ENCODE measurements around the gene GPR101.

The GPR101 gene, protein sequence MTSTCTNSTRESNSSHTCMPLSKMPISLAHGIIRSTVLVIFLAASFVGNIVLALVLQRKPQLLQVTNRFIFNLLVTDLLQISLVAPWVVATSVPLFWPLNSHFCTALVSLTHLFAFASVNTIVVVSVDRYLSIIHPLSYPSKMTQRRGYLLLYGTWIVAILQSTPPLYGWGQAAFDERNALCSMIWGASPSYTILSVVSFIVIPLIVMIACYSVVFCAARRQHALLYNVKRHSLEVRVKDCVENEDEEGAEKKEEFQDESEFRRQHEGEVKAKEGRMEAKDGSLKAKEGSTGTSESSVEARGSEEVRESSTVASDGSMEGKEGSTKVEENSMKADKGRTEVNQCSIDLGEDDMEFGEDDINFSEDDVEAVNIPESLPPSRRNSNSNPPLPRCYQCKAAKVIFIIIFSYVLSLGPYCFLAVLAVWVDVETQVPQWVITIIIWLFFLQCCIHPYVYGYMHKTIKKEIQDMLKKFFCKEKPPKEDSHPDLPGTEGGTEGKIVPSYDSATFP

DNA sequence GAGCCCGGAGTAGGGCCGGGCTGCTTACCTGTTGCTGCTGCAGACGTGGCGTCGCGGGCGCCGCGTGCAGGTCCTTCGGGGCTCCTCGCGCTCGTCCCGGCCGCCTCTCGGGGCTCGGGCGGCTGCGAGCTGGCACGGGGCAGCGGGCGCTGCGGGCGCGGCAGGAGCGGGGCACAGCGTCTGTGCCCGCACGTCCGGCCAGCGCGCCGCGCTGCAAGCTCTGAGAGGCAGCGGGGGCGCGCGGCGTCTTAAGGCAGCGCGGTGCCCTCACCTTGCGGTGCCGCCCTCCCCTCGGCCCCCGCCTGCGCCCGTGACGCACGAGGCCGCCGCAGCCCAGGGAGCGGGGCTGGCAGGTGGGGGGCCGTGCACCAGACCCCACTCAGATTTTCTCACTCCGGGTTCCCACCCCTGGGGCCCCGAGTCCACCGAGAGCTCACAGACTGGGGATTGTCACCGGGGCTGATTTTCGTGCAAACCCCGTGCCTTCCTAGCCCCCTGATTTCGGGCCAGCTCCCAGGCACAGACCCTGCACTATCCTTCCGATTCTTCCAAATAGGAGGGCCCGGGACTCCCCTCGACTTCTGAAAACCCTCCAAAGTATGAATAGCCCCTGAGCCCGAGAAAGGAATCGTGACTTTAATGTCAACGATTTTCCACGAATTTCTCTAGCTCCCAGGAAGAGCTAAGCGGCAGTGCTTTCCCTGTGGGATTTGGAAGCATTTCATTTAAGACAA lies at the start of gene GPR101:
Gene GPR101, minus strand, starts transcription at position 222 of the 734 bp plus-strand sequence. CDS start 2,321 bp downstream, outside the sequence.
- no peak for DNase-seq (ENCODE audit: low read depth, low spot score)

- DNase-seq (ENCODE audit: low read depth, low spot score), result no peak
These were observed 47.4 kb upstream of the GPR101 start for GRCh38 chrX:137081239-137081638.

DNA sequence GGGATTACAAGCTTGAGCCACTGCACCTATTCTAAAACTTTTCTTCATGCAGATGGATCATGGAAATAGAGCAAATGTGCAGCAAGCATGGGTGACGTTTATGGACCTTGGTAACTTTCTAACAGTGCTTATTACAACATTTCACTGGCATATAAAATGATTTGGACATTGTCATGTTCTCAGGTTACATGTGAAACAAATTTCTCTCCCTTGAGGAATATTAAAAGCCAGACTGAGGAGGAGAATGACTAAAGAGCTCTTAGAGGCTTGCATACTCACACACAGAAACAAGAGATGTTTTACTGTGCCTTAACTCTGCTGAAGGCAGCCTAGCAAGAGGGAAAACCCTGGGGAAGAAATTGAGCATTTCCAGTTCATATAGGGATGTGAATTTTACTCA lies 38.6 kb upstream of the GPR101 start:
- DNase-seq (ENCODE audit: low read depth, low spot score), result no peak

DNA sequence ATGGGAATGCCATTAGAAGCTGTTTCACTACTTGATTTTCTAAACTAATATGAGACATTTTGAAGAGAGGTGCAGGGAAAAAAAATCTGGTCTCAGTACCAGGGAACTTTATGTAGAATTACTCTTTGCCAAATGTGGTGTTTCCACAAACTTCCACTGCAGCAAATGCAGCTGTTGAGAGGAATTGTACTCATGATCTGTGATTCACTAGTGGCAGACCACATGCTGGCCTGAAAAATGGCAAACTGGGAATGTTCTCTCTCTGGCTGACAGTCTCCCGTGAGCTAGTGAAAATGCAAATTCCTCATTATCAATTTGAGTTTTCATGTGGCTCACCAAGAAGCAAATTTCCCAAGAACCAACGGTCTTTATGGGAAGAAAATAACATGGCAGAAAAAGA lies 37.8 kb upstream of the GPR101 start:
- DNase-seq (ENCODE audit: low read depth, low spot score), result no peak

DNA sequence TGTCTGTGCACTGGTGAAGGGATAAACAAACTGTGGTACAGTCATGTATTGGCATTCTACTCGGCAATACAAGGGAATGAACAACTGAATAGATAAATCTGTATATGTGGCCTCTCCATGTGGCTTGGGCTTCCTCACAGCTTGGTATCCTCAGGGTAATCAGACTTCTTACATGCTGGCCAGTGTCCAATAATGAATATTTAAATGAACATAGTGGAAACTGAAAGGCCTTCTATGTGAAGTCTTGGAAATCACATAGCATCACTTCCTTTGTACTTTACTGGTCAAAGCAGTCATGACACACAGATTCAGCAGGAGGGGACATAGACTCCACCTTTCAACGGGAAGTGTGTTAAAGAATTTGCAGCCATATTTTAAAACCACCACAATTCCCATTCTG lies 33.4 kb upstream of the GPR101 start:
- DNase-seq (ENCODE audit: low read depth, low spot score), result no peak

- no peak for DNase-seq (ENCODE audit: low read depth, low spot score)
These were observed 29.3 kb upstream of the GPR101 start for GRCh38 chrX:137062915-137063617.

- no peak for DNase-seq (ENCODE audit: low read depth, low spot score)
These were observed 24.7 kb upstream of the GPR101 start for GRCh38 chrX:137058339-137059127.

DNA sequence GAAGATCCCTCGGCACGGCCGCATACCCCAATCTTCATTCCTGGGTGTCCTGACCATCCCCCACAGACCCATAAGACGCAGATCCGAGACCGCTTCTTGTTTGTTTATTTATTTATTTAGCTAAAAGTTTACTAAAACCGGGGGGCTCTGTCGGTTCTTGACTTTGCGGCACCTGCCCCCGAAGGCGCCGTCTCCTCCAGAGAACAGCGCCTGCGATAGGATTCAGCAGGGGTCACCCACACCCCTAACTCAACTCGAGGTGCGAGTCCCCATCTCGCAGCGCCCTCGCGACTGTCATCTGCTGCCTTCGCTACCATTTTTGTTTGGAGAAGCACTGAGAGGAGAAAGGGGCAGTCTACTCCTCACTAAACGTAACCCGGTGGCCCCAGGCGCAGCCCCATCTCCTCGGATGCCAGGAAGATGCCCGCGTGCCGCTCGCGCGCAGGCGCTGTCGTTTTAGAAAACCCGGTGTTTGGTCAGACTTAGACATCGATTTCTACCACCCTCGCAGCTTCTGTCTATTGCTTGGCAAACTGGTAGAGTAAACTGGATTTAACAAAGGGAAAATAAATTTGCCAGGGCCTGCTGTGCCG lies 18.9 kb upstream of the GPR101 start:
- DNase-seq (ENCODE audit: low read depth, low spot score), result no peak

- no peak for DNase-seq (ENCODE audit: low read depth, low spot score)
These were observed 18.3 kb upstream of the GPR101 start for GRCh38 chrX:137051978-137052642.

DNA sequence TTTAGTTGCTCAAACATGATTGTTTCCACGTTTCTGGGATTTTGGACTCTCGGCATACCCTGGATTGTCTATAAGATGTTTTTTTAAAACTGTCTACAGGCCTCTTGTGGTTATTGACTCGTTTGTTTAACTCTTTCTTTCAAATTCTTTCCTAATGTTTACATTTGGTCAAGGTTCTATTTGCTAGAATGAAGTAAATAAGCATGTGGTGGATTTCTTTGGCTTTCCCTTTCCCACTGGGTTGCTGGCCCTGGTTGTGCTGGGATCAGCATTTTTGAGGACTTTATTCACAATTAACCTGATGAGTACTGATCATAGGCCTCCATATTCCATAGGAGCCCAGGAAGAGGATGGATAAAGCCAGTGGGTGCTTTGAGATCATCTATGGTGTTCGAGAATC lies 11.1 kb upstream of the GPR101 start:
- no peak for DNase-seq (ENCODE audit: low read depth, low spot score)

GRCh38 chrX:137043736-137044135 lies 9.9 kb upstream of the GPR101 start:
- DNase-seq (ENCODE audit: low read depth, low spot score), result no peak

DNA sequence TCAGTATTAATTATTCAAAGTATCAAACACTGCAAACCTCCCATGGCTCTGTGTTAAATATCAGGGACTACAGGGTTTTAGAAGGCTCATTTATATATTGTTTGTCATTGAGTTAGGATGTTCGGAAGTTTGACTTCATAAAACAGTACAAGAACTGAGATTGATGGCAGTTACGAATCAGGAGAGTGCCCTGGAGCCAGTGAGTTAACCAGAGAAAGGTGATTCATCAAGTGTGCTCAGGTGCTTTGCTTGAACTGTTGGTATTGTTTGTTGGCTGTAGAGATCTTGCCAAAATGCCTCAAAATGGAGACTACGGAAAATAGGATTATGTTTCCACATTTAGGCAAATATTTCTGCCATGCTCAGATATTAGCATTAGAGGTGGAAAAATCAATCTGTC lies 7.5 kb upstream of the GPR101 start:
- DNase-seq (ENCODE audit: low read depth, low spot score), result no peak

- no peak for DNase-seq (ENCODE audit: low read depth, low spot score)
These were observed 6.5 kb upstream of the GPR101 start for GRCh38 chrX:137040113-137040794.

DNA sequence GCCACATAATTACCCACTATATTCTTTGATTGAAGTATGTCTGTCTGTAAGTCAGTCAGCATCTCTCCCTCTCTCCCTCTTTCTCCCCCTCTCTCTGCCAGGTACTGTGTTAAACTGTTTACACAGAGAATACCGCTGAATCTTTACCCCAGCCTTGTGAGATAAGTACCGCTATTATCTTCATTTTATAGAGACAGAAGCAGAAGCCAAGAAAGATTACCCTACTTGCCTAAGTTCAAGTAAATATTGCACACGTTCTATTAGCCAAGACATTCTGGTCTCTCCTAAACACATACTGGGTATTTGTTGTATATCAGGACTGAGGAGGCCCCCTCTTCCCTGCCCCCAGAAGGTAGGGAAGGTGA lies 695 bp upstream of the GPR101 start:
- no peak for DNase-seq (ENCODE audit: low read depth, low spot score)

DNA sequence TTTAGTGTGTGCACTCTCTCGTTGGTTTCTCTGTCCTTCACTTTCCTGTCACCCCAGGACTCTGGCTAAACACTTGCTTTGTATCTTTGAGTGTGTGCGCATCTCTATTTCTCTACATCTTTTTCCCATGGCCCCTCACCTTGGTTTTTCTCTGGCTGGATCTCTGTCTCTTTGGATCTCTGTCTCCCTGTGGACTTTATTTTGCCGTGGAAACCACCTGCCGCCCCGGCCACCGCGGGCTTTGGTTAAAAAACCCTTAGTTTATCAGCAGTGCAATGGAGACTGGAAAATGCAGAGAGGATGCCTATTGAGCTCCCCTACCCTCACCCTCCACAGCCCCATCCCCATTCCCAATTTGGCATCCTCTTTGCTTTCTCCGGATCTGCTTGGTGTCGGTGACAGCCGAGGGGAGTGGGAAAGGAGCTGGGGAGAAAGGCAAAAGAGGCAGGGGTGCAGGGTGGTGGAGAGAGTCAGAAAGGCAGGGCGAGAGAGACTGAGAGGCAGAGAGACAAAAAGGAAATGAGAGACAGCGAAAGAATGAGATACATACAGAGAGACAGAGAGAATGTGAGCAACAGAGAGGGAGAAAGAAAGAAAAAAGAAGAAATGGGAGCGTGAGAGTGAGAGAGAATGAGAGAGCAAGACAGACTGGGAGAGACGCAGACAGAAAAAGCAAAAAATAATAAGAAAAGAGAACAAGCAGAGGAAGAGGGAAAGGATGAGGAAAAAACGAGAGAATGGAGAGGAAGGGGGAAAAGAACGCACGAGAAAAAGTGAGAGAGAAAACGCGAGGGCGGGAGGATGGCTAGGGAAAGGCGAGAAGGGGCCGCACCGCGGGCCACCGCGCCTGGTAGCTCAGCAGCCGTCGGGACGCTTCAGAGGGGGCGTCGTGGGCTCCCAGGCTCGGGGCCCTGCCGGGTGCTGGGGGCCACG lies 688 bp downstream of the GPR101 start:
- DNase-seq (ENCODE audit: low read depth, low spot score), result no peak

DNA sequence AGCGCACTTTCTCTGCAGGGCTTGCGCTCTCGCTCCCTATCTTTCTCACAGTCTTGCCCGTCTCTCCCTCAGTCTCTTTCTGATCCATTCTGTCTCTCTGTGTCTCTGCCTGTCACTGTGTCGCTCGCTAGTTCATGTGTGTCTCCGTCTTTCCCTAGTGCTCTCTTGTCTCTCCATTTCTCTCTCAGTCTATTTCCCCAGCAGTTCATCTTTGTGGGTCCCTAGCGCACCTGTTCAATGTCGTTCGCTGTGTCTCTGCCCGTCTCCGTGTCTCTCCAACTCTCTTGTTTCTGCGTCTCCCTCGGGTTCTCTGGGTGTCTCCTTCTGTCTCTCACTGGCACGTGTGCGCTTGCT lies 1.5 kb downstream of the GPR101 start:
- no peak for DNase-seq (ENCODE audit: low read depth, low spot score)

- no peak for DNase-seq (ENCODE audit: low read depth, low spot score)
These were observed 2.1 kb downstream of the GPR101 start for GRCh38 chrX:137031517-137032340.

DNA sequence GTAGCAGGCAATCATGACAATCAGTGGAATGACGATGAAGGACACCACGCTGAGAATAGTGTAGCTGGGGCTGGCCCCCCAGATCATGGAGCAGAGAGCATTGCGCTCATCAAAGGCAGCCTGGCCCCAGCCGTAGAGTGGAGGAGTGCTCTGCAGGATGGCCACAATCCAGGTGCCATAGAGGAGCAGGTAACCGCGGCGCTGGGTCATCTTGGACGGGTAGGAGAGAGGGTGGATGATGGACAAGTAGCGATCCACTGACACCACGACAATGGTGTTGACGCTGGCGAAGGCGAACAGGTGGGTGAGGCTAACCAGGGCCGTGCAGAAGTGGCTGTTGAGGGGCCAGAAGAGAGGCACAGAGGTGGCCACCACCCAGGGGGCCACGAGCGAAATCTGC lies 2.8 kb downstream of the GPR101 start:
- DNase-seq (ENCODE audit: low read depth, low spot score), result no peak

Measured in iPS DF 19.7 (cell line).